ENCODE measurements around the gene TM4SF20. TPM values are rescaled to one million over a fixed set of nuclear protein-coding genes. Genes with fewer than 3 reads are reported as not detected.
"Not testable (repeated sequence)": the region's sequence is repeated elsewhere in the genome, so short reads cannot be mapped to it uniquely, and the experiment has no call there.

TM4SF20 gene
- total RNA-seq, 1 donor from 2014 or later = not detected

DNA sequence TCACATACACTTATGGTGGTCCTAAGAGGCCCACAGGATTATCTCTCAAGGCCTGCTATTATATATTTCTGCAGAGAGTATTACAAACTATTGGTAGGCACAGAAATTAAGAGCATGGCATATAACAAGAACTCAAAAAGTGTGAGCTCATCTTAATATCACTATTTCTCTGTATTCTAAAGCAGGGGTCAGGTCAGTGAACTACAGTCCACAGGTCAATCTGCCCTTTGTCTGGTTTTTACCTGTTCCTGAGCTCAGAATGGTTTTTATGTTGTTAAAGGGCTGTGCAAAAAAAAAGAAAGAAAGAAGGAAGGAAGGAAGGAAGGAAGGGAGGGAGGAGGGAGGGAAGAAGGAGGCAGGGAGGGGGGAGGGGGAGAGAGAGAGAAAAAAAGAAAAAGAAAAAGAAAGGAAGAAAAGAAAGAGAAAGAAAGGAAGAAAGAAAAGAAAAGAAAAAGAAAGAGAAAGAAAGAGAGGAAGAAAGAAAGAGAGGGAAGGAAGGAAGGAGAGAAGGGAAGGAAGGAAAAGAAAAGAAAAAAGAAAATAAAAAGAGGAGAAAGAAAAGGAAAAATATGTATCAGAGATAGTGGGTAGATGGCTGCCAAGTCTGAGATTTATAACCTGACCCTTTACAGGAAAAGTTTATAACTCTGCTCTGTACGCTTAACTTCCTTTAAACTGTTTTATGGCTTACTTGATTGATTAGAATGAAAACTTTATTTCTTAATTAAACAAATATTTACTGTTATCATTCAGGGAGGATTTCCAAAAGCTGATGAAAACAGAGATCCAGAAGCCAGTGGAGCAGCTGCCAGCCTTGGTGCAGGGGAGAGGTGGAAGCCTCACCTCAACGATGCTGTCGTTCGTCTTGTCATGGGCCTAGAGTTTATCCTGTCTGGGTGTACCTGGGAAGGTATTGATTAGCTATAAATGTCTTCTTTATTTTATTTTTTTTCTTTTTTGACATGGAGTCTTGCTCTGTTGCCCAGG, 19.9 kb upstream of the TM4SF20 start:
- no peak for DNase-seq

- DNase-seq = no peak
These were observed 18.5 kb upstream of the TM4SF20 start for GRCh38 chr2:227397562-227397961.

GRCh38 chr2:227395556-227395955, 16.4 kb upstream of the TM4SF20 start:
- DNase-seq = no peak

GRCh38 chr2:227394401-227394800, 15.3 kb upstream of the TM4SF20 start:
- DNase-seq = no peak

DNA sequence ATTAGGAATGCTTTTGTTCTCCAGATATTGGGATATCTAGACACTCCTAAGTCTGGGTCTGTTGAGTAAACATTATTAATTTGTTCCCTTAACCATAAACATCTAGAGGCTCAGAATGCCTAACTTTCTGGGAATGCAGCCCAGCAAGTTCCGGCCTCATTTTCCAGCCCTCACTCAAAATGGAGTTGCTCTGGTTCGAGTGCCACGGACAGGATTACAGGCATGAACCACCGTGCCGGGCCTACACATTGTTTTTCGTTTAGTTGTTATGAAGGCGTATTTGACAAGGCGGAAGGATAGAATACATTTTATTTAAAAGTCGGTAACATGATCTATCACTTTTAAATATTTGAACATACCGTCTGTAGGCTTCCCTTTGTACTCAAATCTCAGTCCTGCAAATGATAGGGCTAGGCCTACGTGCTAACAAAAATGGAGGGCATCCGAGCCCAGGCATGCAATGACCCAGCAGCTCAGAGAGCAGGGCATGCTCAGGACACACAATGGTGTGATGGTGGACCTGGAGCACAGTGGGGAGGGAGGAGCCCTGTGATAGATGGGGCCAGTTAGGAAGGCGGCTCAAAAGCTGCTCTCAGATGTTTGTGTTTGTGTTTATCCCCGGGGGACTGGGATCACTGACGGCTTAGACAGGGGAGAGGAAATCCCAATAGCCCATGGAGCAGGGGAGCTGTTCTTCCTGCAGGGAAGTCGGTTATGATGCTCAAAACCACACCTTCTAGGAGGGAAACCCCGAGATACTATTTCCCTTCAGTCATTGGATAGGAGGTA, 11.6 kb upstream of the TM4SF20 start:
- DNase-seq = no peak

DNA sequence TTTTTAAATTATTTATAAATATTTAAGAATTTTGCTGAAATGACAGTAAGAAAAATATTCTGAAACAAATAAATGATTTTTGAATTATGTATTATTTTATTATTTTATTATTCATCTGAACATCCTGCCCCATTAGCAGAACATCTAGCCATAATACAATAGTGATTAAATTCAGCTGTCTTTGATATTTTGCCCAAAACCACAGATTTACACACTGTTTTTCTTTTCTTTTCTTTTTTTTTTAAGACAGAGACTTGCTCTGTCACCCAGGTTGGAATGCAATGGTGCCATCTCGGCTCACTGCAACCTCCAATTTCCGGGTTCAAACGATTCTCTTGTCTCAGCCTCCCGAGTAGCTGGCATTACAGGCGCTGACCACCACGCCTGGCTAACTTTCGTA, 10.6 kb upstream of the TM4SF20 start:
- no peak for DNase-seq

DNA sequence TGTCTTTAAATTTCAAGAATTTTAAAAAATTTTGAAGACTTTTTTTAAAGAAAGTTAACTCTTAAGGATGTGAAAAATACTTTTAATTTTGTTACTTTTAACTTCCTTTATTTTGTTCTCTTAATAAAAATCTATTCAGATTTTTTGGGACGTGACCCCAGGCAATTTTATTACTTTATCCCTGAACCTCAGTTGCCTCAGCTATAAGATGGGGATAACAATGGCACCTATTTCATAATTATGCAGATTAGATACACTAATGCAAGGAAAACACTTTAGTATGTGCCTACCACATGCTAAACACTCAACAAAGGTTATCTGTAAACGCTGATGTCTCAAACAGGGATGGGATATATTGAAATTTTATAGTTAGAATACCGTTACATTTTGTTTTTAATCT, 10.1 kb upstream of the TM4SF20 start:
- DNase-seq = no peak

GRCh38 chr2:227388537-227389011, 9.5 kb upstream of the TM4SF20 start:
- no peak for DNase-seq

DNA sequence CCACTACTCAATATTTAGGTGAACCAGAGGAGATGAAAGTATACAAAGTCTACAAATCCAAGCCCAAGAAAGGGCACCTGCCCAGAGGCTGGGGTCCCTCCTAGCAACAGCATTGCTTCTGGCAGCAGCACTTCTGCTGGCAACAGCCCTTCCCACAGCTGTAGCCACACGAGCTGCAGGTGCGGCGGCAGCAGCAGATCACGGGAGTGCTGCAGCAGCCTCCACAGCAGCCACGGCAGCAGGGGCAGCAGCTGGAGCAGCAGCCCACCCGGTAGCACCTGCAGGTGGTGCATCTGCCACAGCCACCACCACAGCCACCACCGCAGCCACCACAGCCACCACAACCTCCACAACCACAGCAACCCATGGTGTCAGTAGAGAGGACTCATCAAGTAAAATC, 8.5 kb upstream of the TM4SF20 start, which contains the start of gene SCYGR1:
Gene SCYGR1, minus strand, starts transcription at position 367 of the 400 bp plus-strand sequence. Its CDS starts 0 bp downstream, at position 367.
- DNase-seq = not testable (repeated sequence)

DNA sequence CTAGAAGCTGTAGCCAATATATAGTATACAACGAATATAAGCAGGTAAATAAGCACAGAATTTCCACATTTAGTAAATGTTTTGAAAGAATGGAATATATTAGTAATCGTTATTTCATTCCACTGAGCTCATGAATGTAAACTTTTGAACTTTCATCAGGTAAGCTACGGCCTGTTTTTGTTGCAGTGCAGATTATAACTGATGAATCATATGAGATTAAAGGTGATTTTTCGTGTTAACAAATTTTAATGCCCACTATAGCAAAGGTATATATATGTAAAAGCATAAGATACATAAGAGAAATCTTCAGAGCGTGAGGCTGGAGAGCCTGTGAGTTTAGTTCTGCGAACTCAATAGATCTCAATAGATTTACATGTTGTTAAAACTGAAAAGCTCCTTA, 7.5 kb upstream of the TM4SF20 start:
- no peak for DNase-seq

- no peak for DNase-seq
These were observed 4.6 kb upstream of the TM4SF20 start for GRCh38 chr2:227383686-227384085.

- DNase-seq = not testable (repeated sequence)
These were observed 3.2 kb upstream of the TM4SF20 start for GRCh38 chr2:227382241-227382835.

- no peak for DNase-seq
These were observed 729 bp downstream of the TM4SF20 start for GRCh38 chr2:227378371-227378782.

GRCh38 chr2:227377467-227378351, 1.4 kb downstream of the TM4SF20 start:
- DNase-seq = no peak

- no peak for DNase-seq
These were observed 2.3 kb downstream of the TM4SF20 start for GRCh38 chr2:227376656-227377396.

GRCh38 chr2:227374158-227374557, 4.9 kb downstream of the TM4SF20 start:
- peak; percentile 40 for DNase-seq

GRCh38 chr2:227373389-227373788, 5.7 kb downstream of the TM4SF20 start:
- DNase-seq = no peak

DNA sequence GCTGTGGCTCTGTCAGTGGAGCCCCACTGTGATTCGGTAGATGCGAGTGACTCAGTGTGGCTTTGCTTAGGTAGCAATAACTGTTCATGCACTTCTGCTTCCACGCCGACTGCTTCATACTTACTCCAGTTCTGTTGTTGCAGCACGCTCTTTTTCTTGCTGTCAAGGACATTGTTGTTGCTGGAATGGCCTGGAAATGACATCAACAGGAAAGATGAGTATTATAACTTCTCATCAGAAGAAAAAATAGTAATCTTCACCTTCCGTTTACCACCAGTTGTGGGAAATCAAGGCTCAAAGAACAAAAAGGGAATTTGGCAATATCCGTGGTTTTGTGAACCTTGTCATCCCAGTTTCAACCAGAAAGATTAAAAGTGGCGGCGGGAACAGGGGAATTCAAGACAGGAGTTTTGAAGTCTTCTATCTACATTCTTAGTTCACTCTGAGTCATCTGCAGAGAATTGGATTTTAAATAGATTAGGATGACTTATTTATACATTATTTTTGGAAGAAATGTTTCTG, 8.3 kb downstream of the TM4SF20 start:
- DNase-seq = no peak

DNA sequence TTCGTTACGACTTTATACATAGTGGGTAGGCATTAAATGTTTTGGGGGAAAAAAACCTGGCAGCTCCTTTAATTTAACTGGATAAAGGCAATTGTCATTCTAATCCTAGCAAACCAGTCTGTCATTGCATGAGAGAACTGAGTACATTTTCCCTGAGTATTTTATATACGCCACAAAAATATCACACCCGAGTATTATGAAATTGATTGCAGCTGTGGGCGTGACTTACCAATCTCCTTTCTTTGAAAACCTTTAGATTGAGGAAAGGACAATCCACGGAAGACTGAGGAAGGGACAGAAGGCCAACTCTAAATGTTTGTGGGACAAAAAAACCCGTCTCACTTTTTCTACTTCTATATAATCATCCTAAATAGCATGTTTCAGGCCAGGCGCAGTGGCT, 9.0 kb downstream of the TM4SF20 start:
- no peak for DNase-seq

- no peak for DNase-seq
These were observed 10.5 kb downstream of the TM4SF20 start for GRCh38 chr2:227368574-227368973.

Measured in skin of body (tissue), 2 donors.